Activated CD4-positive, alpha-beta T cell treated with anti-CD3 and anti-CD28 coated beads, Interleukin-2, Interleukin-4, amounts not matched to agents 100 ng/mL and 50 ng/mL, durations not matched to agents 16 hours and 8 hours (primary cell): Measurements from ENCODE around the gene NAMPT.
"Not testable (repeated sequence)": the region's sequence is repeated elsewhere in the genome, so short reads cannot be mapped to it uniquely, and the experiment has no call there.

Experiments
- DNase-seq: peaks from one replicate; pipeline ENCODE4 v3.0.0-alpha.2; 2020; ENCODE audit warnings: low spot score

The NAMPT gene

GRCh38 chr7:106284714-106285050, at the start of gene NAMPT:
Gene NAMPT, minus strand, starts transcription at chr7:106284983. Its CDS starts 99 bp downstream, at chr7:106284884.
- no peak for DNase-seq

- DNase-seq = no peak
Measured at GRCh38 chr7:106332201-106332600, 47.4 kb upstream of the NAMPT start.

- DNase-seq = no peak
Measured at GRCh38 chr7:106331441-106332175, 46.8 kb upstream of the NAMPT start.

GRCh38 chr7:106329971-106330733, 45.4 kb upstream of the NAMPT start:
- DNase-seq = no peak

- no peak for DNase-seq
Measured at GRCh38 chr7:106329408-106329807, 44.6 kb upstream of the NAMPT start.

GRCh38 chr7:106327538-106328481, 43.0 kb upstream of the NAMPT start:
- DNase-seq = no peak

- no peak for DNase-seq
Measured at GRCh38 chr7:106326594-106327537, 42.1 kb upstream of the NAMPT start.

- DNase-seq = not testable (repeated sequence)
Measured at GRCh38 chr7:106324509-106324908, 39.7 kb upstream of the NAMPT start.

GRCh38 chr7:106320254-106320770, 35.5 kb upstream of the NAMPT start:
- not testable (repeated sequence) for DNase-seq

- DNase-seq = no peak
Measured at GRCh38 chr7:106318482-106318881, 33.7 kb upstream of the NAMPT start.

GRCh38 chr7:106317971-106318370, 33.2 kb upstream of the NAMPT start:
- no peak for DNase-seq

- DNase-seq = no peak
Measured at GRCh38 chr7:106316947-106317346, 32.2 kb upstream of the NAMPT start.

- no peak for DNase-seq
Measured at GRCh38 chr7:106314875-106315274, 30.1 kb upstream of the NAMPT start.

GRCh38 chr7:106313966-106314365, 29.2 kb upstream of the NAMPT start:
- no peak for DNase-seq

- DNase-seq = no peak
Measured at GRCh38 chr7:106313456-106313901, 28.7 kb upstream of the NAMPT start.

- no peak for DNase-seq
Measured at GRCh38 chr7:106312906-106313305, 28.1 kb upstream of the NAMPT start.

GRCh38 chr7:106312099-106312871, 27.5 kb upstream of the NAMPT start:
- no peak for DNase-seq

GRCh38 chr7:106309362-106309761, 24.6 kb upstream of the NAMPT start:
- no peak for DNase-seq

GRCh38 chr7:106306256-106306655, 21.5 kb upstream of the NAMPT start:
- no peak for DNase-seq

GRCh38 chr7:106305732-106306131, 20.9 kb upstream of the NAMPT start:
- DNase-seq = no peak
